Neural progenitor cell (in vitro differentiated cells): ENCODE measurements around the gene TRAP1. TPM values are rescaled to one million over a fixed set of nuclear protein-coding genes. Genes with fewer than 3 reads are reported as not detected.

Experiments used
- DNase-seq: peaks from one replicate; pipeline ENCODE4 v3.0.0-alpha.2; 2016; ENCODE audit warnings: low spot score
- H2AFZ ChIP-seq: fragments of 200-600 bp; sonication (generic); replicated peaks from 2 replicates; pipeline ENCODE4 v1.6.1; 2016; ENCODE audit warnings: antibody characterized with exemption
- H3F3A ChIP-seq: fragments of 200-600 bp; sonication (generic); 2 replicates; pipeline ENCODE4 v1.6.1; 2016; ENCODE audit warnings: antibody characterized with exemption, low read depth
- H3K27ac ChIP-seq: fragments of 200-600 bp; sonication (generic); 2 replicates; pipeline ENCODE4 v1.5.1; 2016; ENCODE audit warnings: mild to moderate bottlenecking
- H3K27me3 ChIP-seq: fragments of 200-600 bp; sonication (generic); 2 replicates; pipeline ENCODE4 v1.6.1; 2016; ENCODE audit warnings: mild to moderate bottlenecking, moderate library complexity
- H3K36me3 ChIP-seq: fragments of 200-600 bp; sonication (generic); 2 replicates; pipeline ENCODE4 v1.5.1; 2016
- H3K4me1 ChIP-seq: fragments of 200-600 bp; sonication (generic); 2 replicates; pipeline ENCODE4 v1.6.1; 2016; ENCODE audit warnings: mixed run types
- H3K4me2 ChIP-seq: fragments of 200-600 bp; sonication (generic); 2 replicates; pipeline ENCODE4 v1.6.1; 2016
- H3K4me3 ChIP-seq: fragments of 200-600 bp; sonication (generic); 2 replicates; pipeline ENCODE4 v1.5.1; 2016
- H3K79me2 ChIP-seq: fragments of 200-600 bp; sonication (generic); 2 replicates; pipeline ENCODE4 v1.6.1; 2016; ENCODE audit warnings: low read depth
- H3K9ac ChIP-seq: fragments of 200-600 bp; sonication (generic); 2 replicates; pipeline ENCODE4 v1.6.1; 2016
- H3K9me3 ChIP-seq: fragments of 200-600 bp; sonication (generic); 2 replicates; pipeline ENCODE4 v1.5.1; 2016; ENCODE audit warnings: low read depth
- H4K20me1 ChIP-seq: fragments of 200-600 bp; sonication (generic); 2 replicates; pipeline ENCODE4 v1.6.1; 2016; ENCODE audit warnings: low read depth
- H3K27ac Mint-ChIP-seq: 3 replicates; pipeline ENCODE4 v1.8.0; 2021; ENCODE audit warnings: mixed read lengths
- H3K27me3 Mint-ChIP-seq: 2 replicates; pipeline ENCODE4 v1.8.0; 2022; ENCODE audit warnings: low read depth, mild to moderate bottlenecking, inconsistent platforms, moderate library complexity, mixed read lengths; ENCODE audit not compliant: insufficient read depth
- H3K36me3 Mint-ChIP-seq: 3 replicates; pipeline ENCODE4 v1.8.0; 2021; ENCODE audit warnings: mixed read lengths
- H3K4me1 Mint-ChIP-seq: 3 replicates; pipeline ENCODE4 v1.8.0; 2021; ENCODE audit warnings: mixed read lengths
- H3K4me3 Mint-ChIP-seq: 3 replicates; pipeline ENCODE4 v1.8.0; 2021; ENCODE audit warnings: mild to moderate bottlenecking, moderate library complexity, mixed read lengths
- H3K9me3 Mint-ChIP-seq: 3 replicates; pipeline ENCODE4 v1.8.0; 2020; ENCODE audit warnings: mixed read lengths
- EZH2 ChIP-seq: fragments of 200-600 bp; sonication (generic); IDR thresholded peaks from 2 replicates; pipeline ENCODE4 v1.6.1; 2017; ENCODE audit warnings: antibody characterized with exemption, mild to moderate bottlenecking, moderate library complexity
- EZH2phosphoT487 ChIP-seq: fragments of 200-600 bp; sonication (generic); IDR thresholded peaks from 2 replicates; pipeline ENCODE4 v1.6.1; 2017; ENCODE audit warnings: antibody characterized with exemption
- total RNA-seq: library from RNA; depleted of rRNA; stranded (reverse); fragments of >200 nt; gene quantifications from 2 replicates; pipeline ENCODE4 v1.2.3, GENCODE V29; 2015; ENCODE audit warnings: low replicate concordance
- TF ChIP-seq, protein P1 (sequence below): fragments of 200-600 bp; sonication (generic); IDR thresholded peaks from 2 replicates; pipeline ENCODE4 v1.5.1; 2017; ENCODE audit warnings: antibody characterized with exemption, mild to moderate bottlenecking

The TRAP1 gene
- total RNA-seq, 1 donor from 2014 or later, result 119 TPM

DNA sequence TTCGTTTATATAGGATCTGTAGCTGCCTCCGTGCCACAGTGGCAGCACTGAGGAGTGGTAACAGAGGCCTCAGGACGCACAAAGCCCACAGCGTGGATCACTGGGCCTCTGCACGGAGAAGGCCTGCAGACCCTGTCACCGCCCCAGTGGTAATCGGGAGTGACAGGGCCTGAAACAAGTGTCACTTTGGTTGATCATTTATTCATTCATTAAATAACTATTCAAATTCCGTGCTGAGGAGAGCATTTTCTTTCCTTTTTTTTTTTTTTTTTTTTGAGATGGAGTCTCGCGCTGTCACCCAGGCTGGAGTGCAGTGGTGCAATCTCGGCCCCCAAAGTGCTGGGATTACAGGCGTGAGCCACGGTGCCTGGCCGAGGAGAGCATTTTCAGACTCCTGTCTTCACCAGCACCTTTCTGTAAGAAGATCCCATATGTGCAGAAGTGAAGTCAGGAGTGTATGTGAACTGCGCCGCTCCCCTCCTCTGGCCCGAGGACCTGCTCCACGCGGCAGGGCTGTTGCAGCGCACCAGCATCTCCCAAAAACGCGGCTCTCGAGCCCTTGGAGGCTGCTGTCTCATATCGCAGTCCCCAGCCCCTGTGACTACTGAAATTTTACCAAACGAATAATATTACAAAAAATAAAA lies 44.9 kb upstream of the TRAP1 start:
- H4K20me1 ChIP-seq, result peaks cover 10% of the 10 kb centered on the region
- peaks cover 18% of the 10 kb centered on the region for H3K36me3 Mint-ChIP-seq

DNA sequence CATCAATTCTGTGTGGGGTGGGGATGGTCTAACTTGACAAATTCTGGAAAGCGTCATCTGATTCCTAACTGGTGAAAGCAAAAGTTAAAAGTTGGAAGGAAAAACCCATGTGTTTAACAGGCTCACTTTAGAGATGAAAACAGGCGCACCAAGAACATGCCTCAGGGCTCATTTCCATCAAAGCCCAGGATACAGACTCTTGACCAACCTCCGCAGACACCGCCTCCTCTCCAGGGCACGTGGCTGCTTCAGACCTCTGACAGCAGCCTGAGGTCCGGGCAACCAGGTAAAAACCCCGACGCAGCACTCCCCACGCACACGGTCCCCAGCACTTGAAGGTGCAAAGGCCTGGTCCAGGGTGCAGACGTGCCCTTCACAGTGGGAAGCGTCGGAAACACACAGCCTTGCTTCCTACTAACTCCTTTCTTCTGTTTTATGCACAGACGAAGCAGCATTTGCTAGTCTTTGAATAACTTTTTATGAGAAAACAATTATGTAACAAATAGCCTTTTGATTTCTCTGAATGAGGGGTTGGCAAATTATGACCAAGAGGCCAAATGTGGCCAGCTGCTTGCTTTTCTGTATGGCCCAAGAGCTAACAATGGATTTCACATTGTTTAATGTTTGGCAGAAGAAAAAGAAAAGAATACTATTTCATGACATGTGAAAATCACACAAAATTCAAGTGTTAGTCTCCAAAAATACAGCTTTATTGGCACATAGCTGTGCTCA lies 44.2 kb upstream of the TRAP1 start:
- Histone ChIP-seq H3K9ac (no peak overlapping the region), H3F3A (peaks cover 4% of the 10 kb centered on the region), H2AFZ (no peak overlapping the region), H3K79me2 (peaks cover 15% of the 10 kb centered on the region), H3K4me2 (no peak overlapping the region), H3K9me3 (no peaks in the 10 kb centered on the region), H3K4me3 (no peak overlapping the region), H3K27me3 (no peaks in the 10 kb centered on the region), H3K27ac (no peak overlapping the region), H3K4me1 (no peaks in the 10 kb centered on the region), H3K36me3 (peaks cover 12% of the 10 kb centered on the region), H4K20me1 (peaks cover 6% of the 10 kb centered on the region)
- DNase-seq, result no peak
- Mint-ChIP-seq H3K27ac (no peak overlapping the region), H3K27me3 (no peaks in the 10 kb centered on the region), H3K9me3 (no peaks in the 10 kb centered on the region), H3K4me1 (no peaks in the 10 kb centered on the region), H3K36me3 (peaks cover 16% of the 10 kb centered on the region), H3K4me3 (no peak overlapping the region)
- TF ChIP-seq, protein P1, sequence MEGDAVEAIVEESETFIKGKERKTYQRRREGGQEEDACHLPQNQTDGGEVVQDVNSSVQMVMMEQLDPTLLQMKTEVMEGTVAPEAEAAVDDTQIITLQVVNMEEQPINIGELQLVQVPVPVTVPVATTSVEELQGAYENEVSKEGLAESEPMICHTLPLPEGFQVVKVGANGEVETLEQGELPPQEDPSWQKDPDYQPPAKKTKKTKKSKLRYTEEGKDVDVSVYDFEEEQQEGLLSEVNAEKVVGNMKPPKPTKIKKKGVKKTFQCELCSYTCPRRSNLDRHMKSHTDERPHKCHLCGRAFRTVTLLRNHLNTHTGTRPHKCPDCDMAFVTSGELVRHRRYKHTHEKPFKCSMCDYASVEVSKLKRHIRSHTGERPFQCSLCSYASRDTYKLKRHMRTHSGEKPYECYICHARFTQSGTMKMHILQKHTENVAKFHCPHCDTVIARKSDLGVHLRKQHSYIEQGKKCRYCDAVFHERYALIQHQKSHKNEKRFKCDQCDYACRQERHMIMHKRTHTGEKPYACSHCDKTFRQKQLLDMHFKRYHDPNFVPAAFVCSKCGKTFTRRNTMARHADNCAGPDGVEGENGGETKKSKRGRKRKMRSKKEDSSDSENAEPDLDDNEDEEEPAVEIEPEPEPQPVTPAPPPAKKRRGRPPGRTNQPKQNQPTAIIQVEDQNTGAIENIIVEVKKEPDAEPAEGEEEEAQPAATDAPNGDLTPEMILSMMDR, result no peak
- TF ChIP-seq EZH2phosphoT487 (no peak), EZH2 (no peak)

More for the DNA sequence above, 44.9 kb upstream of the TRAP1 start:
- H3K9ac ChIP-seq, result no peak overlapping the region
- peaks cover 4% of the 10 kb centered on the region for H3F3A ChIP-seq
- Mint-ChIP-seq H3K4me3 (no peak overlapping the region), H3K27ac (no peak overlapping the region), H3K4me1 (no peaks in the 10 kb centered on the region), H3K27me3 (peaks cover 3% of the 10 kb centered on the region), H3K9me3 (no peaks in the 10 kb centered on the region)
- peaks cover 12% of the 10 kb centered on the region for H3K36me3 ChIP-seq
- no peaks in the 10 kb centered on the region for H3K9me3 ChIP-seq
- H3K4me1 ChIP-seq, result no peaks in the 10 kb centered on the region
- peaks cover 15% of the 10 kb centered on the region for H3K79me2 ChIP-seq
- TF ChIP-seq EZH2 (no peak), EZH2phosphoT487 (no peak)
- TF ChIP-seq, protein P1, result no peak
- no peak overlapping the region for H2AFZ ChIP-seq
- H3K4me2 ChIP-seq, result no peak overlapping the region
- DNase-seq, result no peak
- H3K27me3 ChIP-seq, result no peaks in the 10 kb centered on the region
- H3K4me3 ChIP-seq, result no peak overlapping the region
- H3K27ac ChIP-seq, result no peak overlapping the region

DNA sequence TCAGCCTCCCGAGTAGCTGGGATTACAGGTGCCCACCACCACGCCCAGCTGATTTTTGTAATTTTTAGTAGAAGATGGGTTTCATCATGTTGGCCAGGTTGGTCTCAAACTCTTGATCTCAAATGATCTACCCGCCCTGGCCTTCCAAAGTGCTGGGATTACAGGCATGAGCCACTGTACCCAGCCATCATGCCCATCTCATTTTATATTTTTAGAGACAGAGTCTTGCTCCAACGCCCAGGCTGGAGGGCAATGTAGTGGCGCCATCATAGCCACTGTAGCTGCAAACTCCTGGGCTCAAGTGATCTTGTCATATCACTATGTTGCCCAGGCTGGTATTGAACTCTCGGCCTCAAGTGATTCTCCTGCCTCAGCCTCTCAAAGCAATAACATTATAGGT lies 43.2 kb upstream of the TRAP1 start:
- H3K36me3 ChIP-seq, result peaks cover 9% of the 10 kb centered on the region

More for the DNA sequence above, 43.2 kb upstream of the TRAP1 start:
- H3K36me3 Mint-ChIP-seq, result peaks cover 19% of the 10 kb centered on the region
- TF ChIP-seq EZH2 (no peak), EZH2phosphoT487 (no peak)
- TF ChIP-seq, protein P1, result no peak
- H3K4me3 Mint-ChIP-seq, result no peak overlapping the region
- H3K9me3 Mint-ChIP-seq, result no peaks in the 10 kb centered on the region
- no peak overlapping the region for H3K4me2 ChIP-seq
- H3K4me1 Mint-ChIP-seq, result no peaks in the 10 kb centered on the region
- H3K79me2 ChIP-seq, result peaks cover 15% of the 10 kb centered on the region
- no peak for DNase-seq
- no peak overlapping the region for H3K27ac ChIP-seq
- H3K9ac ChIP-seq, result no peak overlapping the region
- no peaks in the 10 kb centered on the region for H3K27me3 Mint-ChIP-seq
- no peak overlapping the region for H3K27ac Mint-ChIP-seq
- H3F3A ChIP-seq, result peaks cover 4% of the 10 kb centered on the region
- H3K9me3 ChIP-seq, result no peaks in the 10 kb centered on the region
- no peak overlapping the region for H3K4me3 ChIP-seq
- H3K27me3 ChIP-seq, result no peaks in the 10 kb centered on the region
- H4K20me1 ChIP-seq, result peaks cover 6% of the 10 kb centered on the region
- no peaks in the 10 kb centered on the region for H3K4me1 ChIP-seq
- H2AFZ ChIP-seq, result no peak overlapping the region
